CD8-positive, alpha-beta memory T cell (primary cell): ENCODE measurements around the gene SH3PXD2B. TPM values are rescaled to one million over a fixed set of nuclear protein-coding genes. Genes with fewer than 3 reads are reported as not detected.
"Not testable (repeated sequence)": the region's sequence is repeated elsewhere in the genome, so short reads cannot be mapped to it uniquely, and the experiment has no call there.

Experiments used
- CTCF ChIA-PET: fragments of 350-600 bp; sonication (Branson Sonifier 250); formaldehyde crosslinking; loops from one replicate; lab custom pipeline; 2021; ENCODE audit warnings: antibody characterized with exemption; lab: Charles Lee
- POLR2A ChIA-PET: fragments of 350-600 bp; sonication (Branson Sonifier 250); formaldehyde crosslinking; loops from one replicate; lab custom pipeline; 2021; ENCODE audit warnings: antibody characterized with exemption; lab: Charles Lee
- DNase-seq, 5 donors: peaks; one replicate each; pipeline versions ENCODE4 v3.0.0 to v3.0.0-alpha.2; 2020 to 2022; ENCODE audit warnings: mixed read lengths in 1 of 5
- H3K27ac ChIP-seq: one replicate; pipeline ENCODE4 v1.7.0; 2013; ENCODE audit warnings: low read depth, mild to moderate bottlenecking, low read length, moderate library complexity
- H3K27me3 ChIP-seq: 2 replicates; pipeline ENCODE4 v1.7.0; 2013; ENCODE audit warnings: low read length, mild to moderate bottlenecking; ENCODE audit not compliant: insufficient read depth, poor library complexity, severe bottlenecking
- H3K36me3 ChIP-seq: 2 replicates; pipeline ENCODE4 v1.7.0; 2013; ENCODE audit warnings: mild to moderate bottlenecking, low read length, moderate library complexity; ENCODE audit not compliant: insufficient read depth
- H3K4me1 ChIP-seq: 2 replicates; pipeline ENCODE4 v1.7.0; 2013; ENCODE audit warnings: mild to moderate bottlenecking, low read length, moderate library complexity; ENCODE audit not compliant: insufficient read depth
- H3K4me3 ChIP-seq: 2 replicates; pipeline ENCODE4 v1.7.0; 2013; ENCODE audit warnings: mild to moderate bottlenecking, low read length
- H3K9me3 ChIP-seq: 2 replicates; pipeline ENCODE4 v1.7.0; 2013; ENCODE audit warnings: mild to moderate bottlenecking, low read length
- H3K27ac Mint-ChIP-seq, 8 donors: one replicate each; pipeline ENCODE4 v1.8.0; 2020 to 2021; ENCODE audit warnings: mixed read lengths in 8 of 8, mild to moderate bottlenecking in 6 of 8, inconsistent platforms in 3 of 8, moderate library complexity in 3 of 8
- H3K27me3 Mint-ChIP-seq, 2 donors: one replicate each; pipeline ENCODE4 v1.8.0; 2020 to 2021; ENCODE audit warnings: mixed read lengths in 2 of 2, mild to moderate bottlenecking in 1 of 2, moderate library complexity in 1 of 2
- H3K36me3 Mint-ChIP-seq, 3 donors: one replicate each; pipeline ENCODE4 v1.8.0; 2020 to 2021; ENCODE audit warnings: mixed read lengths in 3 of 3, inconsistent platforms in 1 of 3, mild to moderate bottlenecking in 1 of 3
- H3K4me1 Mint-ChIP-seq, 3 donors: one replicate each; pipeline ENCODE4 v1.8.0; 2020 to 2021; ENCODE audit warnings: mixed read lengths in 3 of 3, inconsistent platforms in 1 of 3, mild to moderate bottlenecking in 1 of 3
- H3K4me3 Mint-ChIP-seq, 7 donors: one replicate each; pipeline ENCODE4 v1.8.0; 2020 to 2021; ENCODE audit warnings: mixed read lengths in 7 of 7, mild to moderate bottlenecking in 6 of 7, moderate library complexity in 4 of 7, inconsistent platforms in 2 of 7
- H3K9me3 Mint-ChIP-seq, 5 donors: one replicate each; pipeline ENCODE4 v1.8.0; 2020 to 2022; ENCODE audit warnings: mixed read lengths in 5 of 5, mild to moderate bottlenecking in 3 of 5, moderate library complexity in 2 of 5, inconsistent platforms in 1 of 5
- polyA plus RNA-seq: library from polyadenylated mRNA; unstranded; fragments of 300-500 nt; fragmentation: Illumina TruSeq; gene quantifications from one replicate; pipeline ENCODE4 v1.2.3, GENCODE V29; 2021
- total RNA-seq, 2 experiments: library from RNA; stranded (reverse); gene quantifications; one replicate each; pipeline ENCODE4 v1.2.3, GENCODE V29; 2021

The SH3PXD2B gene
- total and polyA plus RNA-seq, 3 experiments from 2014 or later: 0.09 to 0.15 TPM; not detected in 1

GRCh38 chr5:172352526-172352925, 101.8 kb downstream of the SH3PXD2B start:
- H3K4me1 Mint-ChIP-seq, POLR2A ChIA-PET, DNase-seq, H3K36me3 Mint-ChIP-seq, H3K4me1 ChIP-seq, H3K9me3 ChIP-seq, H3K27ac ChIP-seq, CTCF ChIA-PET, H3K9me3 Mint-ChIP-seq, H3K36me3 ChIP-seq, H3K27me3 ChIP-seq, H3K4me3 Mint-ChIP-seq, H3K4me3 ChIP-seq: not testable (repeated sequence)
- peak overlapping the region in 1 of 8 donors; percentile 6 for H3K27ac Mint-ChIP-seq
- H3K27me3 Mint-ChIP-seq: peaks cover 1 to 15% of the 10 kb centered on the region in 2 donors

DNA sequence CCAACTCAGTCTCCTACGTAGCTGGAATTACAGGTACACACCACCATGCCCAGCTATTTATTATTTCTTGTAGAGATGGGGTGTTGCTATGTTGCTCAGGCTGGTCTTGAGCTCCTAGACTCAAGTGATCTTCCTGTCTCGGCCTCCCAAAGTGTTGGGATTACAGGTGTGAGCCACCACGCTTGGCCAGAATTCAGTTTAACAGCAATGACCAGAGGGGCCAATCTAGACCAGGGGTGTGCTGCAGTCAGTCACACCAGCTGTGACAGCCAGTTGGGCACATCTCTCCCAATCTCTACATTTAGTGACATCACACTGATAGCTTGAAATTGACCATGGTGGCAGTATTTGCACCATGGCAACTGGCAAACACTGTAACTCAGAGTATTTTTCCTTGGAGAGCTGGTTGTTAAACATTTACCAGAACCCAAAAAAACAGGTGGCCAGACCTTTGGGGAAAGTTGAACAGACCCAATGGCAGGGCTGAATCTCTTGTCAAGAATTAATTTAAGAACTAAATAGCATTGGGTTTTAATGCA, 103.0 kb downstream of the SH3PXD2B start:
- Mint-ChIP-seq H3K27me3 (peaks cover 1 to 12% of the 10 kb centered on the region in 2 donors), H3K9me3 (no peaks in the 10 kb centered on the region), H3K27ac (no peak overlapping the region), H3K36me3 (no peaks in the 10 kb centered on the region), H3K4me3 (no peak overlapping the region), H3K4me1 (no peaks in the 10 kb centered on the region)
- Histone ChIP-seq H3K4me3 (no peak overlapping the region), H3K27me3 (no peaks in the 10 kb centered on the region), H3K36me3 (no peaks in the 10 kb centered on the region), H3K27ac (no peak overlapping the region), H3K9me3 (no peaks in the 10 kb centered on the region), H3K4me1 (no peaks in the 10 kb centered on the region)
- POLR2A ChIA-PET: no interaction called here
- no peak for DNase-seq
- CTCF ChIA-PET: no interaction called here

GRCh38 chr5:172350212-172351181, 103.8 kb downstream of the SH3PXD2B start:
- no peak for DNase-seq
- Histone ChIP-seq H3K27ac (no peak overlapping the region), H3K27me3 (no peaks in the 10 kb centered on the region), H3K9me3 (no peaks in the 10 kb centered on the region), H3K4me1 (no peaks in the 10 kb centered on the region), H3K4me3 (no peak overlapping the region), H3K36me3 (no peaks in the 10 kb centered on the region)
- no peaks in the 10 kb centered on the region for H3K9me3 Mint-ChIP-seq
- H3K4me3 Mint-ChIP-seq: no peak overlapping the region
- ChIA-PET CTCF (no interaction called here), POLR2A (no interaction called here)
- no peaks in the 10 kb centered on the region for H3K4me1 Mint-ChIP-seq
- H3K27me3 Mint-ChIP-seq: peaks cover 2 to 6% of the 10 kb centered on the region in 2 donors
- no peak overlapping the region for H3K27ac Mint-ChIP-seq
- no peaks in the 10 kb centered on the region for H3K36me3 Mint-ChIP-seq

- POLR2A ChIA-PET, DNase-seq, H3K27ac Mint-ChIP-seq, H3K4me3 Mint-ChIP-seq, H3K4me3 ChIP-seq, H3K4me1 ChIP-seq, H3K36me3 Mint-ChIP-seq, H3K27ac ChIP-seq, H3K4me1 Mint-ChIP-seq, H3K27me3 ChIP-seq, H3K36me3 ChIP-seq, CTCF ChIA-PET, H3K9me3 ChIP-seq, H3K9me3 Mint-ChIP-seq, H3K27me3 Mint-ChIP-seq: not testable (repeated sequence)
Observed at GRCh38 chr5:172348733-172349132, 105.6 kb downstream of the SH3PXD2B start.

DNA sequence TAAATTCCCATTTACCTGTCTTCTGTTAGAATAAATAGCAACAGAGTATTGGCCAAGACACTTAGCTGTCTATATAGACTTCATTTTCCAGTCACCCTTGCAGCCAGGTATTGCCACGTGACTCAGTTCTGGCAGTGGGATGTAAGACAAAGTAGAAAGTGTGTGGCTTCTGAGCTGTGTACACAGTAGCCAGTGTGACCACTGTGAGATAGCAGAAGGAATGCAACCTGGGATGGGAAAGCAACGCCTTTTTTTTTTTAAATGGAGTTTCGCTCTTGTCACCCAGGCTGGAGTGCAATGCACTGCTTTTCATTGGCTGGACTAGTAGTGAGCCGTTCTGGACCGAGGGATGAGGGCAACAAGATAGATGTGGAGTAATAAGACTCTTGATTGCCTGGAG, 106.2 kb downstream of the SH3PXD2B start:
- ChIA-PET POLR2A (no interaction called here), CTCF (no interaction called here)
- no peaks in the 10 kb centered on the region for H3K36me3 ChIP-seq
- no peaks in the 10 kb centered on the region for H3K9me3 ChIP-seq
- H3K27ac Mint-ChIP-seq: no peak overlapping the region
- H3K4me3 ChIP-seq: no peak overlapping the region
- no peak overlapping the region for H3K4me3 Mint-ChIP-seq
- H3K9me3 Mint-ChIP-seq: no peaks in the 10 kb centered on the region
- H3K27ac ChIP-seq: no peak overlapping the region
- no peaks in the 10 kb centered on the region for H3K4me1 Mint-ChIP-seq
- no peaks in the 10 kb centered on the region for H3K36me3 Mint-ChIP-seq
- H3K4me1 ChIP-seq: no peaks in the 10 kb centered on the region
- peaks cover 0 to 2% of the 10 kb centered on the region in 2 donors for H3K27me3 Mint-ChIP-seq
- no peak for DNase-seq
- no peaks in the 10 kb centered on the region for H3K27me3 ChIP-seq

- no peaks in the 10 kb centered on the region for H3K9me3 ChIP-seq
- CTCF ChIA-PET: no interaction called here
- peaks cover 0 to 2% of the 10 kb centered on the region in 2 donors for H3K27me3 Mint-ChIP-seq
- no peak overlapping the region for H3K27ac Mint-ChIP-seq
- no peak overlapping the region for H3K4me3 ChIP-seq
- H3K4me1 Mint-ChIP-seq: no peaks in the 10 kb centered on the region
- H3K36me3 ChIP-seq: no peaks in the 10 kb centered on the region
- H3K36me3 Mint-ChIP-seq: no peaks in the 10 kb centered on the region
- no peak overlapping the region for H3K27ac ChIP-seq
- H3K27me3 ChIP-seq: no peaks in the 10 kb centered on the region
- DNase-seq: no peak
- no peaks in the 10 kb centered on the region for H3K9me3 Mint-ChIP-seq
- no peak overlapping the region for H3K4me3 Mint-ChIP-seq
- H3K4me1 ChIP-seq: no peaks in the 10 kb centered on the region
- POLR2A ChIA-PET: no interaction called here
Observed at GRCh38 chr5:172347496-172348052, 106.8 kb downstream of the SH3PXD2B start.

- Mint-ChIP-seq H3K4me1 (no peaks in the 10 kb centered on the region), H3K4me3 (no peak overlapping the region), H3K9me3 (no peaks in the 10 kb centered on the region), H3K27me3 (peaks cover 9 to 10% of the 10 kb centered on the region in 2 donors), H3K36me3 (no peaks in the 10 kb centered on the region), H3K27ac (no peak overlapping the region)
- POLR2A ChIA-PET: no interaction called here
- H3K4me1 ChIP-seq: no peaks in the 10 kb centered on the region
- H3K9me3 ChIP-seq: no peaks in the 10 kb centered on the region
- no peaks in the 10 kb centered on the region for H3K36me3 ChIP-seq
- DNase-seq: no peak
- H3K27me3 ChIP-seq: no peaks in the 10 kb centered on the region
- H3K4me3 ChIP-seq: no peak overlapping the region
- CTCF ChIA-PET: no interaction called here
- no peak overlapping the region for H3K27ac ChIP-seq
Observed at GRCh38 chr5:172345881-172346280, 108.4 kb downstream of the SH3PXD2B start.

DNA sequence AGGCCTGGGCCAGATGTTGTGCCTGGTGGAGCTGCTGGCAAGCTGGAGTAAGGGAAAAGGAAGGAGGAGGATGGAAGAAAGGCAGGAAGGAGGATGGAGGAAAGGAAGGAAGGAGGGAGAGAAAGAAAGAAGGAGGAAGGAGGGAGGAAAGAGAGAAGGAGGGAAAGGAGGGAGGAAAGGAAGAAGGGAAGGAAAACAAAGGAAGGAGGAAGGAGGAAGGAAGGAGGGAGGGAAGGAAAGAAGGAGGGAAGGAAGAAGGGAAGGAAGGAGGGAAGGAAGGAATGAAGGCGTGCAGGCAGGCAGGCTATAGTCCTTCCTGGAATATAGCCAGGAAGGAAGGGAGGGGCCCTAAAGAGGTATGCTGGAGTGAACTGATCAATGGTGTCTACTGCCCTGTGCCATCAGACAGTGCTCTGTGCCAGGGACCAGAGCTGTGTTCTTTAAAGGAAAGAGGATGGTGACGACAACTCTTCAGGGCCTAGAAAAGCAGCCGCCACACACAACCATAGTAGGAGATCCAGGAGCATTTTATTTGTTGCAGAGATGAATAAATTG, 109.4 kb downstream of the SH3PXD2B start:
- H3K27me3 Mint-ChIP-seq: peaks cover 14 to 15% of the 10 kb centered on the region in 2 donors
- POLR2A ChIA-PET: no interaction called here
- peak overlapping the region in 1 of 8 donors; percentile 29 for H3K27ac Mint-ChIP-seq
- H3K36me3 Mint-ChIP-seq: no peaks in the 10 kb centered on the region
- no peaks in the 10 kb centered on the region for H3K9me3 Mint-ChIP-seq
- Histone ChIP-seq H3K4me1 (no peaks in the 10 kb centered on the region), H3K27me3 (no peaks in the 10 kb centered on the region), H3K36me3 (no peaks in the 10 kb centered on the region), H3K27ac (no peak overlapping the region), H3K9me3 (no peaks in the 10 kb centered on the region), H3K4me3 (no peak overlapping the region)
- no peak for DNase-seq
- no peak overlapping the region for H3K4me3 Mint-ChIP-seq
- H3K4me1 Mint-ChIP-seq: no peaks in the 10 kb centered on the region
- CTCF ChIA-PET: no interaction called here
